Epithelial cell of proximal tubule (primary cell): ENCODE measurements around the gene LRIT3. TPM values are rescaled to one million over a fixed set of nuclear protein-coding genes. Genes with fewer than 3 reads are reported as not detected.

ENCODE experiments used
- DNase-seq: peaks from one replicate; pipeline ENCODE4 v3.0.0-alpha.2; 2011; ENCODE audit warnings: low read depth
- H3K4me3 ChIP-seq: 2 replicates; pipeline ENCODE4 v1.5.1; 2011; ENCODE audit warnings: low read depth, mild to moderate bottlenecking, low read length
- total RNA-seq: library from RNA; depleted of rRNA; stranded (reverse); fragments of >200 nt; gene quantifications from 2 replicates; pipeline ENCODE4 v1.2.3, GENCODE V29; 2015
- TF ChIP-seq, protein P1 (sequence below): conservative IDR thresholded peaks from 2 replicates; pipeline ENCODE4 v1.5.1; 2012; ENCODE audit warnings: low read depth, mild to moderate bottlenecking, low read length

The LRIT3 gene
- total RNA-seq, 1 donor from 2014 or later: not detected

DNA sequence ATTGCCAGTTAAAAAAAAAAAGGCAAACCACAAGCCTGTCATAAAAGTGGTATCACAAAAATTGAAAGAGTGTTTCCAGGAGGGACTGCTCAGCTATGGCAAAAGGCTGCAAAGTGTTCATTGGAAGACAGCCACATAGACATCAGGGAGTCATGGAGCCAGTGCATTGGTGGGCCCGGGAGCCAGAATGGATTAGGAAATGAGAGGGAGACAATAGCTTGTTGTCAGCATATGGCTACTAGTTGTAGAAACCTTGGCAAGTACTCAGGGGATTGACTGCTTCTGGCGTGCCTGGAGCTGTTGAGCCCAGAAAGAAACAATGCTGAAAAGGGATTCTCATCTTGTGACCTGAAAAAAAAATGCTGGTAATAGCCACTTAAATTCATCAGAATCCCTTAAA is 27.3 kb upstream of the LRIT3 start:
- no peak for DNase-seq
- TF ChIP-seq, protein P1, sequence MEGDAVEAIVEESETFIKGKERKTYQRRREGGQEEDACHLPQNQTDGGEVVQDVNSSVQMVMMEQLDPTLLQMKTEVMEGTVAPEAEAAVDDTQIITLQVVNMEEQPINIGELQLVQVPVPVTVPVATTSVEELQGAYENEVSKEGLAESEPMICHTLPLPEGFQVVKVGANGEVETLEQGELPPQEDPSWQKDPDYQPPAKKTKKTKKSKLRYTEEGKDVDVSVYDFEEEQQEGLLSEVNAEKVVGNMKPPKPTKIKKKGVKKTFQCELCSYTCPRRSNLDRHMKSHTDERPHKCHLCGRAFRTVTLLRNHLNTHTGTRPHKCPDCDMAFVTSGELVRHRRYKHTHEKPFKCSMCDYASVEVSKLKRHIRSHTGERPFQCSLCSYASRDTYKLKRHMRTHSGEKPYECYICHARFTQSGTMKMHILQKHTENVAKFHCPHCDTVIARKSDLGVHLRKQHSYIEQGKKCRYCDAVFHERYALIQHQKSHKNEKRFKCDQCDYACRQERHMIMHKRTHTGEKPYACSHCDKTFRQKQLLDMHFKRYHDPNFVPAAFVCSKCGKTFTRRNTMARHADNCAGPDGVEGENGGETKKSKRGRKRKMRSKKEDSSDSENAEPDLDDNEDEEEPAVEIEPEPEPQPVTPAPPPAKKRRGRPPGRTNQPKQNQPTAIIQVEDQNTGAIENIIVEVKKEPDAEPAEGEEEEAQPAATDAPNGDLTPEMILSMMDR: no peak
- H3K4me3 ChIP-seq: no peak overlapping the region

DNA sequence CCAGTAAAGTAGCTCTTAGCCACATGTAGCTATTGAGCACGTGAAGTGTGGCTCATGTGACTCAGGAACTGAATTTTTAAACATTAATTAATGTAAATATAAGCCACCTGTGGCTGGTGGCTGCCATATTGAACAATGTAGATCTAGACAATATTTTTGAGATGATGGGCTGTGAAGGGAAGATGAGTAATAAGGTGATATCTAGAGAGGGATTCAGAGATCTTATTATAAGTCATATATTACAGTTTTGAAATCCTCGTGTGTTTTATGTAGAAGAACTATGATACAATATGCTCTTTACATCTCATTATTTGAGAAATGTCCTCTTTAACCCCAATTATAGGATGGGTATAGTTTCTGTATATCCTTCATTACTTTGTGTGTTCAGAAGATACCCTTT is 26.7 kb upstream of the LRIT3 start:
- H3K4me3 ChIP-seq: no peak overlapping the region
- no peak for DNase-seq
- TF ChIP-seq, protein P1: no peak

DNA sequence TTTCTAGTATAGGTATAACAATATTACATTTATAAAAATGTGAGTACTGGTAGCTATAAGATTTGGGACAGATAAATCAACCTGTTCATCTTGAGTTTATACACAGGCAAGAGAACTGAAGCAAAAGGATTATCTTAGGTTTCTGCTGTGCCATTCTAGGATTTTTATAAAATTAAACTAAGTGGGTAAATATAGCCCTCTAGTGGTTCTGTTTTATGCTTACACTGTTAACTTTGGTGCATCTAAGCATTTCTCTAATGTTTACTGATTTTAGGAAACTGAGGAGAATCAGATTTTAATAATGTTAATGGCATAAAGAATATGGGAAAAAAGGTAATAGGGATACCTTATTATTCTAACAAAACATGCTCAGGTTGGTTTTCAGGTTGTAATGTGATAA is 21.2 kb upstream of the LRIT3 start:
- DNase-seq: no peak
- H3K4me3 ChIP-seq: no peak overlapping the region
- TF ChIP-seq, protein P1: peak; percentile 52

DNA sequence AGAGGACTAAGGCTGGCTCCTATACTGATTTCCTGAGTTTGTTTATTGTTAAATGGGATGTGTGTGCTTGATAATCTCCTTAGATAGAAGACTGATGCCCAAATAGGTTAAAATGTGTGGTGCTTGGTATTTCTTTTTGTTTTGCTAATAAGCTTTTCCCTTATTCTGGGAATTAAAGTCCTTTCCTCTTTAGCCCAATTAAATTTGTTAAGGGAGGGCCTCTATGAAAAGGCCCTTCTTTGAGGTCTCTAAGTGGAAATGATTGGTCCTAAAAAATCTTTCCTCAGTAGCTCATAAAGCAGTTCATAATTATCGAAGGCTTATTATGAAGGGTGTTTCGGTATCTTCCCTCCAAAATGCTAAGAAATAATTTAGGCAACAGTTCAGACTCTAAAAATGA is 20.2 kb upstream of the LRIT3 start, which contains the start of gene RRH:
TSS of gene RRH (plus strand) at position 301 of the 400 bp plus-strand sequence. CDS start at position 357, 56 bp downstream.
- H3K4me3 ChIP-seq: no peak within 1 kb of the TSS
- no peak for DNase-seq
- TF ChIP-seq, protein P1: no peak

DNA sequence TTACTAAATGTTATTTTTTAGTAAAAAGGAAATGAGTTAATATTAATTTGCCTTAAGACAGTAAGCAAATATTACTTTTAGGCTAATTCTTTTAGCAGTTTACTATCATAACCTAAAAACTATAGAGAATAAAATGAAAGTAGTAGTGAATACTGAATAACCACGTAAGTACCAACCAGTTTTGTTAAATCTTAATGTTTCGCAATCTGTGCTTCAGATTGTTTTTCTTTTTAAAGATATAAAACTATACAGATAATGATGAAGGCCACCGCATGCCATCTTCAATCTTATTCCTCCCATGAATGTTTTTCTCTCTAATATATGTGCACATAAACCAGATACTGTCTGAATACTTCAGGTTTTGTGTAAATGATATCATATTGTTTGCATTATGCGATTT is 14.2 kb upstream of the LRIT3 start:
- TF ChIP-seq, protein P1: no peak
- no peak for DNase-seq
- no peak overlapping the region for H3K4me3 ChIP-seq

DNA sequence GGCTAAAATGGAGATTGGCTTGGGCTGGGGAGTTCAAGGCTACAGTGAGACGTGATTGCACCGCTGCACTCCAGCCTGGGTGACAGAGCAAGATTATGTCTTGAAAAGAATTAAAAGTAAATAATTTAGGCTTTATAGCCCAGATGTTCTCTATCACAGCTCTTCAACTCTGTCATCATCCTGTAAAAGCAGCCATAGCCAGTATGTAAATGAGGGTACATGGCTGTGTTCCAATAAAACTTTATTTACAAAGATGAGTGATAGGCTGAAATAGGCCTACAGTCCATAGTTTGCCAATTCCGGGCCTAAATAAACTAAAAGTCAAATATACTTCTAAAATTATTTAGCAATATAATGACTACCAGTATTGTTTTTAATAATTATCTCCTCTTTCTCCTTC is 10.9 kb upstream of the LRIT3 start:
- no peak for DNase-seq
- H3K4me3 ChIP-seq: no peak overlapping the region
- TF ChIP-seq, protein P1: no peak

DNA sequence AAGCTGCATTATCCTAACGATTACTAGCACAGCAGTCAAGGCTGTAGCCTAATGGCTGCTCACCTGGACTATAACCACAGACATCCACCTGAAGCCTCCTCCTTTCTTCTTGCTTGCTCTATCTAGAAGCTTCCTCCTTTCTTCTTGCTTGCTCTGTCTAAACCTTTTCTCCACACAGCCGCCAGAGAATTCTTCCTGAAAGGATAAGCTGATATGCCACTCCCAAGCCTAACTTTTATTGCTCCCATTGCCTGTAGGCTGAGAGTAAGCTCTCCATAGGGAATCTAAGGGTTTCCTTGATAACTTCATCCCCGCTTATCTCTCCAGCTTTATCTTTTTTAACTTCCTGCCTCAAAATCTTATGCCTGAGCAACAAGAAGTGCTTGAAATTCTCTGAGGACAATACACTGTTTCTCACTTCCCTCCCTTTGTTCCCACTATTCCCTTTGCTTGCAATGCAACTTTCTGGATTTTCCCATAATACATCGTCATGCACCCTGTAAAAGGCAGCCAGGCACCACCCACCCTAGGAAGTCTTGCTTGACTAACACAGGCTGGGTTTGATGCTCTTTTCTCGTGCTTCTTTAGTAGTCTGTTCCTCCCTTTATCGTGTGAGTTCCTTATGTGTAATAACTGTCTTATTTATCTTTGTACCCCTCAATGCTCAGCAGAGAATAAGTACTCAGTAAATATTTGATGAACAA is 1.4 kb upstream of the LRIT3 start:
- H3K4me3 ChIP-seq: no peak overlapping the region
- DNase-seq: no peak
- TF ChIP-seq, protein P1: no peak
